Progenitor cell of endocrine pancreas (in vitro differentiated cells): ENCODE results near the gene ATP5F1D. TPM values are rescaled to one million over a fixed set of nuclear protein-coding genes. Genes with fewer than 3 reads are reported as not detected.
A peak's percentile ranks its signal among the peaks of the same experiment; 100 is the strongest.

Experiments used
- DNase-seq: peaks from one replicate; pipeline ENCODE4 v3.0.0; 2021; ENCODE audit warnings: low spot score; ENCODE audit not compliant: unreplicated experiment
- H3K27ac Mint-ChIP-seq: 2 replicates; pipeline ENCODE4 v1.8.0; 2021; ENCODE audit warnings: mild to moderate bottlenecking, moderate library complexity, mixed read lengths
- H3K27me3 Mint-ChIP-seq: 2 replicates; pipeline ENCODE4 v1.8.0; 2021; ENCODE audit warnings: mixed read lengths
- H3K36me3 Mint-ChIP-seq: 2 replicates; pipeline ENCODE4 v1.8.0; 2022; ENCODE audit warnings: mixed read lengths; ENCODE audit not compliant: insufficient read depth
- H3K4me1 Mint-ChIP-seq: 2 replicates; pipeline ENCODE4 v1.8.0; 2021; ENCODE audit warnings: low read depth, mixed read lengths
- H3K4me3 Mint-ChIP-seq: 2 replicates; pipeline ENCODE4 v1.8.0; 2021; ENCODE audit warnings: low read depth, mild to moderate bottlenecking, moderate library complexity, mixed read lengths
- H3K9me3 Mint-ChIP-seq: 2 replicates; pipeline ENCODE4 v1.8.0; 2021; ENCODE audit warnings: low read depth, mixed read lengths
- total RNA-seq: library from RNA; stranded (reverse); gene quantifications from 2 replicates; pipeline ENCODE4 v1.2.1, GENCODE V29; 2021
- TF ChIP-seq, protein P1 (sequence below): fragments of 200-600 bp; sonication (generic); IDR thresholded peaks from one replicate; pipeline ENCODE4 v1.5.0; 2021; ENCODE audit warnings: antibody characterized with exemption, mild to moderate bottlenecking; ENCODE audit not compliant: unreplicated experiment

The ATP5F1D gene
- total RNA-seq, 1 donor from 2014 or later, result 107 TPM

DNA sequence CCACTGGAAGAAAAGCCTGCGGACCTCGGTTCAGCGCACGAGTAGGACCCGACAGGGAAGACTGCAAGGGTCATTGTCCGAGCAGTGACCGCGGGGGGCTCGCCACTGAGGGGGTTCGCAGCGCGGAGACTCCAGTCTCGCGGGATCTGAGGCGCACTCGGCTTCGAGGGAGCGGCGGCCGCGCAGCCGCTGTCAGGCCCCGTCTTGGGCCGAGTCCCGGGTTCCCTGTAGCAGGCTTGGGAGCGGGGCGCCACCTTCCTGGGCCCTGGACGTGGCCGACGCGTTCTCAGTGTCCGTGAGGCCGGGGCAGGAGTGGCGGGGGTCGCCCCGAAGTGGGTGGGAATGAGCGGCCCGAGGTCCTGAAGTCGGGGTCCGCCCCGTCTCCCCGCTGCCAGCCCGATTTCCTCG lies 33.3 kb downstream of the ATP5F1D start:
- H3K27me3 Mint-ChIP-seq, result no peaks in the 10 kb centered on the region
- TF ChIP-seq, protein P1, sequence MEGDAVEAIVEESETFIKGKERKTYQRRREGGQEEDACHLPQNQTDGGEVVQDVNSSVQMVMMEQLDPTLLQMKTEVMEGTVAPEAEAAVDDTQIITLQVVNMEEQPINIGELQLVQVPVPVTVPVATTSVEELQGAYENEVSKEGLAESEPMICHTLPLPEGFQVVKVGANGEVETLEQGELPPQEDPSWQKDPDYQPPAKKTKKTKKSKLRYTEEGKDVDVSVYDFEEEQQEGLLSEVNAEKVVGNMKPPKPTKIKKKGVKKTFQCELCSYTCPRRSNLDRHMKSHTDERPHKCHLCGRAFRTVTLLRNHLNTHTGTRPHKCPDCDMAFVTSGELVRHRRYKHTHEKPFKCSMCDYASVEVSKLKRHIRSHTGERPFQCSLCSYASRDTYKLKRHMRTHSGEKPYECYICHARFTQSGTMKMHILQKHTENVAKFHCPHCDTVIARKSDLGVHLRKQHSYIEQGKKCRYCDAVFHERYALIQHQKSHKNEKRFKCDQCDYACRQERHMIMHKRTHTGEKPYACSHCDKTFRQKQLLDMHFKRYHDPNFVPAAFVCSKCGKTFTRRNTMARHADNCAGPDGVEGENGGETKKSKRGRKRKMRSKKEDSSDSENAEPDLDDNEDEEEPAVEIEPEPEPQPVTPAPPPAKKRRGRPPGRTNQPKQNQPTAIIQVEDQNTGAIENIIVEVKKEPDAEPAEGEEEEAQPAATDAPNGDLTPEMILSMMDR, result no peak
- H3K4me3 Mint-ChIP-seq, result peak overlapping the region; percentile 52
- H3K9me3 Mint-ChIP-seq, result no peaks in the 10 kb centered on the region
- H3K36me3 Mint-ChIP-seq, result peaks cover 26% of the 10 kb centered on the region
- H3K4me1 Mint-ChIP-seq, result peaks cover 32% of the 10 kb centered on the region
- peak overlapping the region; percentile 77 for H3K27ac Mint-ChIP-seq
- no peak for DNase-seq

DNA sequence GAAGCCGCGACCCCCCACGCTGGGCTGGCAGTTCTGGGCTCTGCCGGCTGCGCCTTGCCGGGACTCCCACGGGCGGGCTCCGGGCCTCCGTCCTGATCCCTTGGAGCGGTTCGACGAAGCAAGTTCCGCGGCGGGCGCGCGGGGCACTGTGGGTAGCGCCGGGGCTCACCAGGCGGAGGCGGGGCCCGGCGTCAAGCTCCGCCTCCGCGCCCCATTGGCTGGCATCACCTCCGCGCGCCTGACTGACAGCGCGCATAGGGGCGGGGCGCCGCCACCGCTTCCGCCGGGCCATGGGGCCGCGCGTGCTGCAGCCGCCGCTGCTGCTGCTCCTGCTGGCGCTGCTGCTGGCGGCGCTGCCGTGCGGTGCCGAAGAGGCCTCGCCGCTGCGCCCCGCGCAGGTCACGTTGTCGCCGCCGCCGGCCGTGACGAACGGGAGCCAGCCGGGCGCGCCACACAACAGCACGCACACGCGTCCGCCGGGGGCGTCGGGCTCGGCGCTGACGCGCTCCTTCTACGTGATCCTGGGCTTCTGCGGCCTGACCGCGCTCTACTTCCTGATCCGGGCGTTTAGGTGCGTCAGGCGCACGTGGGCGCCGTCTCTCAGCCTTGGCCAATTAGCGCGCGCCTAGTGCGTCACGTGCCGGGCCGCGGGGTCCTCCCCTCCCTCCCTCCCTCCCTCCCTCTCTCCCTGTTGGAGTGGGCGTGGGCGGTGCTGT lies 33.9 kb downstream of the ATP5F1D start, which contains the start of gene FAM174C:
TSS of gene FAM174C (plus strand) at position 271 of the 716 bp plus-strand sequence. CDS start at position 291, 20 bp downstream.
- Mint-ChIP-seq H3K4me3 (peak within 1 kb of the TSS; percentile 74), H3K4me1 (peaks cover 27% of the 10 kb centered on the region), H3K36me3 (peaks cover 23% of the 10 kb centered on the region), H3K27me3 (no peaks in the 10 kb centered on the region), H3K27ac (peak within 1 kb of the TSS; percentile 97), H3K9me3 (no peaks in the 10 kb centered on the region)
- peak; percentile 88 for DNase-seq
- TF ChIP-seq, protein P1, result no peak

DNA sequence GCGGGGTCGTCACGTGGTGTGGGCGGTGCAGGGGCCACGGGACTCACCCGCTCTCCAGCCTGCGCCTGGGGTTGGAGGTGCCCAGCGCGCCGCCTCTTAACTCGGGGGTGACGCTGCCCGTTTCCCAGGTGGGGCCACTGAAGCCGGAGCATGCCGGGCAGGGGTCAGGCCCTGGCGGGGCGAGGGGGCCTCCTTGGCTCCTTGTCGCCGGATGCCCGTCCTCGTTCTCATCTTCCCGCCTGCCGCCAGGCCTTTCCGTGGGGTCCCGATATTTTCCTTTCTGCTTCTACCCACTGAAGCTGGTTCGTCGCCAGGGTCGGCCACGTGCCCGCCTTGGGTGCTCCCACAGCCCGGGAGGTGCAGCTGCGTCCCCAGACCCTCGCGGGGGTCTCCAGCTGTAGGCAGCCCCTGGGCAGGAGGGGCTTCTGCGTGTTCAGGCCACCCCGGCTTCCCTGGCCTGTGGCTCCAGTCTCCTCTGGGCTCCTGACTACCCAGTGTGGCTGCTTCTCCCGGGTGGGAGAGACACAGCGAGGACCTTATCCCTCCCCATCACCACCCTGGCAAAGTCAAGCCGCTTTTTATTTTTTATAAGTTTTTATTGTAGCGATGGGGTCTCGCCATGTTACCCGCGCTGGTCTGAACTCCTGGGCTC lies 34.6 kb downstream of the ATP5F1D start:
- H3K4me1 Mint-ChIP-seq, result peaks cover 22% of the 10 kb centered on the region

DNA sequence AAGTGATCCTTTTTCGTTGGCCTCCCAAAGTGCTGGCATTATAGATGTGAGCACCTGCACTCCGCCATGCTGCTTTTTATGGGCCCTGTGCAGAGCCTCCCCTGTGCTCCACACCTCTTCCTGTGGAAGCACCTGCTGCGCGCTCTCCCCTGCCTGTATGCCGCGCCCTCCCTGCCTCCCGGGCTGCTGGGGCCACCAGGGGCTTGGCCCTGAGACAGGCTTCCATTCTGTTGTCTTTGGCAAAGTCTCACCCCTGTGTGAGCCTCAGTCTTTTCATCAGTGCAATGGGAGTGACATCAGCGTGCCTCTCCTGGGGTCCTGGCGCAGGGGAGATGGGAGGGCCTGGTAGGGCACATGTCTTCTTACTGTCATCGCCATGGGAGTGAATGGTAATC lies 35.1 kb downstream of the ATP5F1D start:
- no peaks in the 10 kb centered on the region for H3K27me3 Mint-ChIP-seq
- no peak for DNase-seq
- TF ChIP-seq, protein P1, result no peak

More for the DNA sequence above, 34.6 kb downstream of the ATP5F1D start:
- DNase-seq, result no peak
- peak overlapping the region; percentile 97 for H3K27ac Mint-ChIP-seq
- peak overlapping the region; percentile 74 for H3K4me3 Mint-ChIP-seq
- no peaks in the 10 kb centered on the region for H3K27me3 Mint-ChIP-seq
- TF ChIP-seq, protein P1, result no peak
- peaks cover 20% of the 10 kb centered on the region for H3K36me3 Mint-ChIP-seq
- no peaks in the 10 kb centered on the region for H3K9me3 Mint-ChIP-seq

DNA sequence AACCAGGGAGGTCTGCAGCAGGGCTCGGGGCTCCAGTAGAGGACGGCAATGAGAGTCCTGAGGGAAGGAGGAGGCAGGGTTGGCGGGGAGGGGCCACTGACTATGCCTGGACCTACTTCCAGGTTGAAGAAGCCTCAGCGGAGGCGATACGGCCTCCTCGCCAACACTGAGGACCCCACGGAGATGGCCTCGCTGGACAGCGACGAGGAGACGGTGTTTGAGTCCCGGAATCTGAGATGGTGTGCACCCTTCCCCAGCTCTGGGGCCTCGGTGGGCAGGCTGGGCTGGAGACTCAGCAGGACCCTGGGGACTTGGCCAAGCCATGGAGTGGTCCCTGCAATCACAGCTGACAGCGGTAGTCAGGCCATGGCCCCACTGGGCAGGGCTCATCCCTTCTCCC lies 35.5 kb downstream of the ATP5F1D start:
- Mint-ChIP-seq H3K4me1 (peaks cover 13% of the 10 kb centered on the region), H3K9me3 (no peaks in the 10 kb centered on the region), H3K36me3 (peaks cover 16% of the 10 kb centered on the region), H3K27ac (no peak overlapping the region), H3K27me3 (no peaks in the 10 kb centered on the region), H3K4me3 (no peak overlapping the region)
- DNase-seq, result no peak
- TF ChIP-seq, protein P1, result no peak

More for the DNA sequence above, 35.1 kb downstream of the ATP5F1D start:
- H3K27ac Mint-ChIP-seq, result peak overlapping the region; percentile 12
- H3K36me3 Mint-ChIP-seq, result peaks cover 18% of the 10 kb centered on the region
- peak overlapping the region; percentile 74 for H3K4me3 Mint-ChIP-seq
- no peaks in the 10 kb centered on the region for H3K9me3 Mint-ChIP-seq
- H3K4me1 Mint-ChIP-seq, result peaks cover 16% of the 10 kb centered on the region
